Measurements from ENCODE around the gene ALG1.
"Not testable (repeated sequence)": the region's sequence is repeated elsewhere in the genome, so short reads cannot be mapped to it uniquely, and the experiment has no call there.

Gene ALG1

GRCh38 chr16:5071681-5072333, at the start of gene ALG1:
TSS of gene ALG1 (plus strand) at chr16:5071843. CDS start at chr16:5071850, 7 bp downstream.
- peak; percentile 92 for DNase-seq

- no peak for DNase-seq
Observed at GRCh38 chr16:5022521-5022920, 49.1 kb upstream of the ALG1 start.

GRCh38 chr16:5024632-5025031, 47.0 kb upstream of the ALG1 start:
- DNase-seq: no peak

- DNase-seq: no peak
Observed at GRCh38 chr16:5025171-5025632, 46.4 kb upstream of the ALG1 start.

- DNase-seq: no peak
Observed at GRCh38 chr16:5026664-5027063, 45.0 kb upstream of the ALG1 start.

- no peak for DNase-seq
Observed at GRCh38 chr16:5027086-5027485, 44.6 kb upstream of the ALG1 start.

GRCh38 chr16:5027575-5028235, 43.9 kb upstream of the ALG1 start:
- no peak for DNase-seq

- no peak for DNase-seq
Observed at GRCh38 chr16:5028950-5029475, 42.6 kb upstream of the ALG1 start.

- no peak for DNase-seq
Observed at GRCh38 chr16:5030251-5030870, 41.3 kb upstream of the ALG1 start.

- DNase-seq: no peak
Observed at GRCh38 chr16:5031601-5032000, 40.0 kb upstream of the ALG1 start.

- DNase-seq: no peak
Observed at GRCh38 chr16:5032748-5033167, 38.9 kb upstream of the ALG1 start.

GRCh38 chr16:5033256-5034166, 38.1 kb upstream of the ALG1 start, which contains the start of gene NAGPA:
TSS of gene NAGPA (minus strand) at chr16:5033935. CDS start at chr16:5033914, 21 bp downstream.
- DNase-seq: peak; percentile 85

GRCh38 chr16:5034167-5034523, 37.5 kb upstream of the ALG1 start:
- no peak for DNase-seq

GRCh38 chr16:5035909-5036227, 35.8 kb upstream of the ALG1 start:
- DNase-seq: no peak

GRCh38 chr16:5036228-5037156, 35.2 kb upstream of the ALG1 start:
- no peak for DNase-seq

GRCh38 chr16:5040451-5040850, 31.2 kb upstream of the ALG1 start:
- DNase-seq: no peak

- DNase-seq: no peak
Observed at GRCh38 chr16:5041600-5042133, 30.0 kb upstream of the ALG1 start.

GRCh38 chr16:5042574-5043171, 29.0 kb upstream of the ALG1 start:
- DNase-seq: no peak

GRCh38 chr16:5044011-5044540, 27.6 kb upstream of the ALG1 start:
- no peak for DNase-seq

GRCh38 chr16:5044581-5044980, 27.1 kb upstream of the ALG1 start:
- not testable (repeated sequence) for DNase-seq

Measured in activated naive CD4-positive, alpha-beta T cell treated with Interleukin-2 at 50 U/mL for 16 hours (primary cell).